Measurements from ENCODE around the gene SMYD1.

Gene SMYD1

DNA sequence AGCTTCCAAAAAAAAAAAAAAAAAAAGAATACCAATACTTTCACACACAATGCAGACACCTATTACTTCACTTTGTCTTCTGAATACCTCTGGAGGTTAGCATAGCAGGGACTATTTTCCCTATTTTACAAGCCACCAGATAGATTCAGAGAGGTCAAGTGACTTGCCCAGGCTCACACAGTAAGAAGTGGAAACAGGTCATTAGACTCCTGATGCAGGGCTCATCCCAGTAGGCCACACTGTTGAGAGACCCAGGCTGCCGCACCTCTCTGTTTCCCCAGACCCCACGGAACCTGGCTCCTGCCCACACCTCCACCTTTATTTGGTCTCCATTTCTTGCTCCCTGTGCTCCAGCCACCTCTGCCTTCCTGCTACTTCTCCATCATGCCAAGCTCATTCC, 19.4 kb downstream of the SMYD1 start:
- no peak for DNase-seq (ENCODE audit: low read depth in 3 of 3)

DNA sequence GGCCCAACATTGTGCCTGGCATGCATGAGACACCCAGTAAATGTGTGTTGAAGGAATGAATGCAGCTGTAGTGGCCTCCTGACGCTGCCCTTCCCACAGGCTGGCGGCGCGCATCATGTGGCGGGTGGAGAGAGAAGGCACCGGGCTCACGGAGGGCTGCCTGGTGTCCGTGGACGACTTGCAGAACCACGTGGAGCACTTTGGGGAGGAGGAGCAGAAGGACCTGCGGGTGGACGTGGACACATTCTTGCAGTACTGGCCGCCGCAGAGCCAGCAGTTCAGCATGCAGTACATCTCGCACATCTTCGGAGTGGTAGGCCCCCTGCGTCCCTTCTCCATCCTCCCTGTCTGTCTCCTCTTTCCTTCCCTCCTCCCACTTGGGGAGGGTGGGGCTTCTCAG, 20.1 kb downstream of the SMYD1 start:
- DNase-seq (ENCODE audit: low read depth in 3 of 3) = no peak

DNA sequence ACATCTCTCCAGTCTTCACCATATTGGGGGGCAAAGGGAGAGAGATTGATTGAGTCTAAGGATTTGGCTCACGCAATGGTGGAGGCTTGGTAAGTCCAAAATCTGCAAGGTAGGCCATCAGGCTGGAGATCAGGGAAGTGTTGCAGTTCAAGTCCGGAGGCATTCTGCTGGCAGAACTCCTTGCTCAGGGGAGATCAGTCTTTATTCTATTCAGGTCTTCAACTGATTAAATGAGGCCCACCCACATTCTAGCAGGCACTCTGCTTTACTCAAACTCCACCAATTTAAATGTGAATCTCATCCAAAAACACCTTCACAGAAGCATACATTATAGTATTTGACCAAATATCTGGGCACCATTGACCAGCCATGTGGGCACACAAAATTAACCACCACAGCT, 21.4 kb downstream of the SMYD1 start:
- DNase-seq (ENCODE audit: low read depth in 3 of 3) = no peak

DNA sequence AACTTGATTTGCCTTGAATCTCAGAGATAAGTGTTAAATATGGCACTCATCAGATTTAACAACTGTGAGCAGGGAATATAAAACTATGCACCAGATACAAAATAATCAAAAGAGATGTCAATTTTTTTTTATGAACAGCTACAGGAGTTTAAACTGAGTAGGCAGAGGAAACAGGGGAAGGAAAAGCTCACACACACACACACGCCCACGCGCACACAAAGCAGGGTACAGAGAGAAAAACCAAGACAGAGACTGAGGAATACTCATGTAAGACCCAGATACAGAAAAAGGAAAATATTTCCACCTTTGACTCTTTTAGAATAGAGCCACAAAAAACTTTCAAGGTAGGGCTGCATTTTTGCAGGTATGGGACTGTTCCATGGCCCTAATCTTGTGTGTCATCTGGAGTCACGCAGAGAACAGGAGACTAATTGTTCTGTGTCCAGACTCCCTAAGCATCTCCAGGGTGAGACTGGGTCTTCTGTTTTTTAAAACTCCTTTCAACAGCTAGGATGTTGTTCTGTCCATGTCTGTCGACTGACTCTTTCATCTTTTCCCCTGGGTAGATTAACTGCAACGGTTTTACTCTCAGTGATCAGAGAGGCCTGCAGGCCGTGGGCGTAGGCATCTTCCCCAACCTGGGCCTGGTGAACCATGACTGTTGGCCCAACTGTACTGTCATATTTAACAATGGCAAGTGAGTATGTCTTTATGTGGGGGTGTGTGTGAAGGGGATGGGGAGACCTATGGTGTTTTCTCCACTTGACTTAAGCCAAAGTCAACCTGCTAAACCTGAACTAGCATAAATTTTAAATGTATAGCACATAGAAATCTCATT, 23.0 kb downstream of the SMYD1 start:
- peak in 1 of 3 experiments; percentile 43 for DNase-seq (ENCODE audit: low read depth in 3 of 3)

DNA sequence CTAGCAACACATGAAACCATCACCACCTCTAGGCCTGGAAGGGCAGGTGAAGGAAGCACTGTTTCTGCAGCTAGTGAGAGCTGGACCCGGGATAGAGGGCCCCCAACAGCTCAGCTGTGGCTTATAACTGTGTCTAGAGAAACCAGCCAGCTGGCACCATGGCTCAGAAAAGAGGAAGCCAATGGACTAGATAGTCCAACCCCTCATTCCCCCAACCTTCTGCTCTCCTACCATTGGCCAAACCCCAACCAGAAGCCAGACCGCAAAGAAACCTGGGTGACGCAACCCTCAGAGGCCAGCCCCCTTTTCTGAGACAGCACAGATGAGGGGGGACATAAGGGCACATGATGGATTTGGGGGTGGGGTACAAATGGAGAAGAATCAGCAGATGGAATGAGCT, 24.3 kb downstream of the SMYD1 start:
- DNase-seq (ENCODE audit: low read depth in 3 of 3) = no peak

DNA sequence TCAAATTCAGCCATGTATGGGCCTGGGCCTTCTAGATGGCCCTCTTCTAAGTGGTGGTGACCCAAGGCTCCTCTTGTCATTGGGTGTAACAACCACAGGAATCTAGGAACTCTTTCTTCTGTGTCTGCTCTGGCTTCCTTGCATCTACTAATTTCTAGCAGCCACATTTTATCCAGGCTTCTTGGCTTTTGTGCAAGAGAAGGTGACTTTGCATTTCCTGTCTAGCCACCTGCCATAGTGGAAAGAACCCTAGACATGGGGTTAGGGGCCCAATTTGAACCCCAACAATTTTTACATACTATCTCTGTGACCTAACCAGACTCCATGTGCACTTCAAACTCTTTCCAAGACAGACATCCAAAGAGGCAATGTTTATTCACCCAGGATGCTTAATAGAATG, 25.1 kb downstream of the SMYD1 start:
- no peak for DNase-seq (ENCODE audit: low read depth in 3 of 3)

DNA sequence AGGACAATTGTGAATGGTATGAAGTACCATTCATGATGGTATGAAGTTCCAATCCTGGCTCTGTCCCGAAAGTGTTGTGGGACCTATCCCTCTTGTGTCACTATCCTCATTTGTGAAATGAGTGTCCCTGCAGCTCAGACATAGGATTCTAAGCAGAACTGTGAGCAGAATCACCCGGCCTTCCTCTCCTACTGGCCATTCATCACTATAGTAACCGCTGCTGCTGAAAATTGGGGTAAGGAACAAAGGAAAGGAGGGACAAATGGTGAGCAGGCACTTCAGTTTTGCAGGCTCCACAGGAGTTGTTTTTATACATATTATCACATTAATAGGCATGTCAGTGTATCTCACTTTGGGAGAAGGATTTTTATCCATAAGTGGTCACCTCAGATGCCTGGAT, 27.4 kb downstream of the SMYD1 start:
- no peak for DNase-seq (ENCODE audit: low read depth in 3 of 3)

DNA sequence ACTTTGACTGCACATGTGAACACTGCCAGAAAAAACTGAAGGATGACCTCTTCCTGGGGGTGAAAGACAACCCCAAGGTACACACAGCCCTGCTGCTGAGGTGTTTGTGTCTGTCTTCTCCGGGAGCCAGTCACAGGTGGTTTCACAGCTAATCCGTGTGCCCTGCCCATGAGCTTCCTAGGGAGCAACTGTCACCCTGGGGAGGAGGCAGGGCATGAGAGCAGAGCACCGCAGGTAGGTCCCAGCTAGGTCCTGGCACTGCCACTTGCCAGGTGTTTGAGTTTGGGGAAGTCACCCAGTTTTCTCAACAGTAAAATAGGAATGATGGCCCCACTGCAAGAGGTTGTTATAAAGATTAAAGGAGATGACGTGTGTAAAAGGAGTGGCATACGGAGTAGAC, 29.1 kb downstream of the SMYD1 start:
- DNase-seq (ENCODE audit: low read depth in 3 of 3) = no peak

DNA sequence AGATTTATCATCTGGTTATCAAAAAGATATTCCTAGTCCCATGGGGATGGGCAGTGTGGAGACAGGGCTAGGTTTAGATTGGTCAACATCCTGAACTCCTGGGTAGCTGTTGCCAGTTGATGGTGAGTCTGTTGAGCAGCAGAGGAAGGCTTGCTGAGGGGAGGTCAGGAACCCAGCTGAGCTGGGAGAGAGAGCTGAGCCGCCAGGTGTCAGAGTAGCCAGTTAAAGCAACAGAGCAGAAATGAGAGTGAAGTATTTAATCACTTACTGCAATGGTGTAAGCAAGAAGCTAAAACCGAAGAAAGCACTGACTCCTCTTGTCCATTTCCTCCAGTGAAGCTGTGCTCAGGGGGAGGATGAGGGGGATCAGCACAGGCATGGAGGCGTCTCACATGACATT, 29.6 kb downstream of the SMYD1 start:
- no peak for DNase-seq (ENCODE audit: low read depth in 3 of 3)

DNA sequence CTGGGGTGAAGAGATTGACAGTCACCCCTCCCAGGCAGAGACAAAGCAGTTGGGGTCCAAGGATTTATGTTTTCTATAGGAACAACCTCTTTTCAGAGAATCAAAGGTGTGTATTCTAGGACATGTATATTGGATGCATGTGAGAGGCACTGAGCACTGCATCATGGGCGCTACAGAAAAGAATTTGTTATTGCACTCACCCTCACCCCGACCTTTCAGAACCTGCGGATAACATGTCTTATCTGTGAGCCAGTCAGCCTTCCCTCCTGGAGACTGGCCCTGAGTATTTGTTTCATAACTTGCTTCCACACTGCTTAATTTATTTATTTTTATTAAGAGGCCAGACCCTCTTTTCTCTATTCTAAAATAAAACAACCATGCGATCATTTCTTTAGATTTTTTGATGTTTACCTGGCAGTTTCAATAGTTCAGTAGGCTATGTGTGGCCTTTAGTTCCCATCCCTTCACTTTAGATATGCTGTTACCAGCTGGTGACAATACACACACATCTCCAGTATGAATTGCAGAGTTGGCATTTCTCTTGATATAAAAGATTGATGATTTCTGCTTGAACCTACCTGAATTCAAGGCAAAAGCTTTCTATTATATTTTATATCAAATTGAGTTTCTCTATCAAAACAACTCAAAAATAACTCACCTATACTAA, 30.4 kb downstream of the SMYD1 start:
- no peak for DNase-seq (ENCODE audit: low read depth in 3 of 3)

DNA sequence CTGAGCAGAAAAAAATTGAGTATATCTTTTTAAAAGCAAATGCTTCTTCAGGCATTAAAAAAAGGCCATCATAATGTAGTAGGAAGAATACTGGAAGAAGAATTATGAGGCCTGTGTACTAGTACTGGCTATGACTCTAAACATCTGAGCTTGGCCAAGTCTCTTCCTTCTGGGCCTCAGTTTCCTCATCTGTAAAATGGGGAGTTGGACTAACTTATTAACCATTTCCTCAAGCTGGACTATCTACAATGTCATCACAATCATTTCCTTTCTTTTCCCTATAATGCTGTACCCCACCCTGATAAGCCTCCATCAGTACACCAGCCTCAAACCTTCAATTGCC, 30.9 kb downstream of the SMYD1 start:
- no peak for DNase-seq (ENCODE audit: low read depth in 3 of 3)

DNA sequence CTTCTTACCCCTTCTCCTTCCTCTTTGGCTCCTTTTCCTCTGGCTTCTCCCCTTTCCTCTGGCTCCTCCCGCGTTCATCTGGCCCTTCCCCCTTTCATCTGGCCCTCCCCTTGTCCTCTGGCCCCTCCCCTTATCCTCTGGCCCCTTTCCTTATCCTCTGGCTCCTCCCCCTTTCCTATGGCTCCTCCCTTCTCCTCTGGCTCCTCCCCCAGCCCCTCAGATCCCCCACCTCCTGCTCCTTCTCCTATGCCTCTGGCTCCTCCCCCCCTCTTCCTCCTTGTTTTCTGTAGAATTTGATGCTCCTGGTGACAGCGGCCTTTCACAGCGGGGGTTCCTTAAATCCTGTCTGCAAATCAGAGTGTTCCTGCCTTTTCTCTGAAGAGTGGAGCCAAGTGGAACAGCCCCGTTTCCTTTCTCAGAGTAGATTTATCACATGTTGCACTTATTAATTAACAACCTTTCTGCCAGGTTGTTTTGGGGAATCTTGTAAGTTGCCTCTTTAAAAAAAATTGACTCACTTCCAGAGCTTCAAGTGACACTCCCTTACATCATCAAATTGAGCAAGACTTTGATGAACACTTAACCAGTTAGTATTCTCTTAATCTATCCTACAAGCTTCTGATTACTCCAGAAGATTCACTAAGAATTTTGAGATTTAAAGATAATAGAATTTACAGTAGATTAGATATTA, 32.3 kb downstream of the SMYD1 start:
- no peak for DNase-seq (ENCODE audit: low read depth in 3 of 3)

DNA sequence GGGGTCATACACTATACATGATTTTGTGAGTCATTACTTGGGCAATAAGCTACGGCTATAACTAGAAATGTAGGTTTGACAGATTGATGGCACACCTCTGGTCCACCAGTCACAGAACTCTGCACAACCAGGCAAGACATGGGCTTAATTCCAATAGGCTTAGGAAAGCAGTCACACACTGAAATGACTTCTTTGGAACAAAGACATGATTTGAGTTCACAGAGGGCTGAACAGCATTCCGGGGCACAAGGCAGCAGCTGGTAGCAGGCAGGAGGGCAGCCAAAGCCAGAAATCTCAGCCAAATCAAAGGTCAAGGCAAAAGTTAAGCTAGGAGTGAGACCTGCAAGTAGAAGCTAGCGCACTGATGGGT, 32.8 kb downstream of the SMYD1 start:
- no peak for DNase-seq (ENCODE audit: low read depth in 3 of 3)

DNA sequence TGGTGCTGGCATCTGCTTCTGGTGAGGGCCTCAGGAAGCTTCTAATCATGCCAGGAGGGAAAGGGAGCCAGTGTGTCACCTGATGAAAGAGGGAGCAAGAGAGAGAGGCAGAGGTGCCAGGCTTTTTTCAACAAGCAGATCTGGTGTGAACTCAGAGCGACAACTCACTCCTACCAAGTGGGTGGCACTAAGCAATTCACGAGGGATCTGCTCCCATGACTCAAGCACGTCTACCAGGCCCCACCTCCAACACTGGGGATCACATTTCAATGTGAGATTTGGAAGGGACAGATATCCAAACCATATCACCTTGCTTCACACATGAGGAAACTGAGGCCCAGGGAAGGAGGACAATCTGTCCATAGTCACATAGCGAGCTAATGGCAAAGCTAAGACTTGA, 41.2 kb downstream of the SMYD1 start:
- no peak for DNase-seq (ENCODE audit: low read depth in 3 of 3)

DNA sequence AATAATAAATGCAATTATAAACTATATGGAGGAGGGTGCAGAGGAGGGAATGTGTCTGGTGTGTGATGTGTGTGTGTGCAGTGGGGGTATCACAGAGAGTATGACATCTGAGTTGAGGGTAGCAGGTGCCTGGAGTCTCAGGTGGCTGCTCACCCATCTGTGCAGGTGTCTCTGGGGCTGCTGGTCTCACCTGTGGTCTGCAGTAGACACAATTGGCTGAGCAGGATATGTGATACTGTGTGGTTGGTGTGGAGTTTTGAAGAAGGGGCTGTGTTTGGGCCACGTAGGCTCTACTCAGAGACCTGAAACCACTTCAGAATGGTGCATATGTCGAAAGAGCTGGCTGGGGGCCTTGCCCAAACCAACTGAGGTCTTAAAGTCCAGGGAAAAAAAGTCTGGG, 43.2 kb downstream of the SMYD1 start:
- DNase-seq (ENCODE audit: low read depth in 3 of 3) = no peak

DNA sequence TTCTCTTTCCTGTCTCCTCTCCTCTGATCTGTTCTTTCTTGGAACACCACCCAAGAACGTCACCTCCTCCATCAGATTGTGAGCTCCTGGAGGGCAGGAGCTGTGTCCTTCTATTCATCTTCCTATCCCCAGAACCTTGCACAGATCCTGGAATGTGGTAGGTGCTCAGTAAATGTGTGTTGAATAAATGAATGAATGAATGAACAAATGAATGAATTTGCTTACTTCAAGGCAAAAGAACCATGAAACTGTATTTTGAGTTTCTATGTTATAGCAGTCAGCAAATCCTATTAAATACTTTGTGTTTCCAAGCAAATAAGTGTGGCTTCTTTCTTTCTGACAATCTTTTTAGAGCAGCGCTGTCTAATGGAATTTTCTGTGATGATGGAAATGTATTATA, 45.4 kb downstream of the SMYD1 start:
- no peak for DNase-seq (ENCODE audit: low read depth in 3 of 3)

DNA sequence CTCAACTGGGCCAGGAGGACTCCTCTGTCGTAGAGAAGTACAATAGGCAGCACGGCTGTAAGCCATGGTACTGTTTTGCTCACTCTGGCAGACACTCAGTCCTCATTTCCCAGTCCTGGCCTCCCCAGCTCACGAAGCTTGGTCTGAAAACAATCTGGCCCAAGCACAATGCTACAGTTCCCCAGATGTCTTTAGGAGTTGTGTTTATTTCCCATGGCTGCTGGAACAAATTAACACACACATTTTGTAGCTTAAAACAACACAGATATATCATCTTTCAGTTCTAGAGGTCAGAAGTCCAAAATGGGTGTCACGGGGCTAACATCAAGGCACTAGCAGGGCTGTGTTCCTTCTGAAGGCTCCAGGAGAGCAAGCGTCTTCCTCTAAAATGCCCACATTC, 47.3 kb downstream of the SMYD1 start:
- DNase-seq (ENCODE audit: low read depth in 3 of 3) = no peak

DNA sequence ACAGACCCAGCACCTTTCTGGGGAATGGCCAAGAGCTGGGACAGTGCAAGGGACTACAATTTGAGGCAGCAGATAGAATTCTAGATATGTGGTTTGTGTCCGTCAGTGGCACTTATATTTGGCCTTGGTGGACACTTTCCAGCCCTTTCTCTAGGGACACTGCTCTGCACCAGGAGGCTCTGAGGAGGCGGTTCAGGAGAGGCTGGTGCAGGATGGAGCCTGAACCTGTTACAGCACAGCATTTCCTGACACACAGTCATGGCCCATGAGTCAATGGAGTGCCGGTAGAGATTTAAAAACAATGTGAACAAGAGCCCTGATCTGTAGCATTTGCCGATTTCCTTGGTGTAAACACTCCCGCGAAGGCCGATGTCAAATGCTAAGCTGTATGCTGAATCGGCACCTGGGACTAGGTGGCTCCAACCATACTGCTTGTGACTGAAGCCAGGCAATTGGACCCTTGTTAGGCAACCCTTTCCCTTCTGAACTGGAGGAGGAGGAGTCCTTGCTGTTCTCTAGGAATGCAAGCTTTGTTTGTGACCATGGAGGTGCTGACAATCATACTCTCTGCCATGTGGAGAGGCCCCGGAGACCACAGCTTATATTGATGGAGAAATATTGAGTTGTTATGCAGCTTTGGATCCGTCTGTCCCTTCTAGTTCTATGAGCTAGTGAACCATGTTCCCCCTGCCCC, 48.3 kb downstream of the SMYD1 start:
- no peak for DNase-seq (ENCODE audit: low read depth in 3 of 3)

DNA sequence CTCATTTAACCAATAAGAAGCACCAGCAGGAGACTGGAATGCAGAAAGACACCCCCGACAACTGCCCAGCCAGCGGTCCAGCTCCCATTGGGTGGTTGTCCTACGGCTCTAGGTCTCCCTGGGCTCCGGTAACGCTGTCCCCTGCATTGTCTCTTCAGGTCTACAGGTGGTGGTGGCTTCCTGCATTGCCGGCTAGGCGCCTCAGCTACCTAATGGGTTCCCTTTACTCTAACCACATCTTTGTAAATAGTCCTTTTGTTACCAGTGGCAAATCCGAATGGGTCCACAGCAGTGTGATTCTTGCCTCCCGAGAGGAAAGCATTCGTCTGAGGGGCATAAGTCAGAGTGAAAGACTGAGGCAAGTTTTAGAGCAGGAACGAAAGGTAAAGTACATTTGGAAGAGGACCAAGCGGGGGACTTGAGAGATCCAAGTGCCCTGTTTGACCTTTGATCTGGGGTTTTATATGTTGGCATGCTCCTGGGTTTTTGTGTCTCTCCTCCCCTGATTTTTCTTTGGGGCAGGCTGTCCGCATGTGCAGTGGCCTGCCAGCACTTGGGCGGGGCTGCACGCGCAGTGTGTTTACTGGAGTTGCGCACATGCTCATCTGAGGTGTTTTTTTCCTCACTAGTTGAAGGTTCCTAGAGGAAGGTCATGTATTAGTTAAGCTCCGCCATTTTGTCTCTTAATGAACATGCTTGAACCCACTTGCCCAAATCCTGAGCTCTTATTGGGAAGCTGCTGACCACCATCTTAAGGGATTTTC, 49.2 kb downstream of the SMYD1 start:
- DNase-seq (ENCODE audit: low read depth in 3 of 3) = no peak

DNA sequence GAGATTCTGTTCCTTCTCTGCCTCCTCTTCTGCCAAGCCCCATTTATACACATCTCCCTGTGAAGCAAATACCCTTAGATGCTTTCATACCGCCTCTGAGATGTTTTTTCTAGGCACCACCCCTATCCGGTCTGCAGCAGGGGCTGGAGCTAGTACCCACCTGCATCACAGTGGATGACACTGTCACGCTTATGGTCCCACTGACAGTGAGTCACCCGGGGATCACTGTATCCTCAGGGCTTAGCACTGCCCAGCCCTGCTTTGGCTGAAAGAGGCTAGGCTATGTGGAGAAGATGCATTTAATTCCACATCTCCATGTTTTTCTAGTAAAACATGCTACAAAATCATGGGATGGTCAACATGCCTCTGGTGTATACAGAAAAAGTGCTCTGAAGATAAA, 50.3 kb downstream of the SMYD1 start:
- DNase-seq (ENCODE audit: low read depth in 3 of 3) = no peak

DNA sequence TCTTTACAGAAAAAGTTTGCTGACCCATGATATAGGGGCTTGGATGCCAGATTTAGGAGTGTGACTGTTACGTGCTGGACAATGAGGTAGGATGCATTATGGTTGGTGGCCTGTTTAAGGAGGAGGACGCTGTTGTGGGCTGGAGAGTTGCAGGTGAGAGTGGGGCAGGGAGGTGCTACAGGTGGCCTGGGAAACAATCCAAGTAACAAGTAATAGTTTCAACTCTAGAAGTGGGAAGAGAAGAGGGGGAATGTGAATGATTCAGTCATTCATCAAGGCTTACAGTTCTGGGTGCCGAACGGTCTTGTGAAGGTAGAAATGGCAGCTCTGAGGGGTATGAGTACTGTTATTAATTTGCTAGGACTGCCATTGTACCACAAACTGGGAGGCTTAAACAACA, 54.1 kb downstream of the SMYD1 start:
- no peak for DNase-seq (ENCODE audit: low read depth in 3 of 3)

All from stimulated activated CD4-positive, alpha-beta T cell treated with anti-CD3 and anti-CD28 coated beads, TNF-alpha, amount 100 ng/mL, for 24 hours (primary cell).